Amniotic stem cell (primary cell): Measurements from ENCODE around the gene OSBPL5.

Source experiments
- DNase-seq: peaks from one replicate; lab custom pipeline; 2025; lab: John Stamatoyannopoulos, UW

Gene OSBPL5

DNA sequence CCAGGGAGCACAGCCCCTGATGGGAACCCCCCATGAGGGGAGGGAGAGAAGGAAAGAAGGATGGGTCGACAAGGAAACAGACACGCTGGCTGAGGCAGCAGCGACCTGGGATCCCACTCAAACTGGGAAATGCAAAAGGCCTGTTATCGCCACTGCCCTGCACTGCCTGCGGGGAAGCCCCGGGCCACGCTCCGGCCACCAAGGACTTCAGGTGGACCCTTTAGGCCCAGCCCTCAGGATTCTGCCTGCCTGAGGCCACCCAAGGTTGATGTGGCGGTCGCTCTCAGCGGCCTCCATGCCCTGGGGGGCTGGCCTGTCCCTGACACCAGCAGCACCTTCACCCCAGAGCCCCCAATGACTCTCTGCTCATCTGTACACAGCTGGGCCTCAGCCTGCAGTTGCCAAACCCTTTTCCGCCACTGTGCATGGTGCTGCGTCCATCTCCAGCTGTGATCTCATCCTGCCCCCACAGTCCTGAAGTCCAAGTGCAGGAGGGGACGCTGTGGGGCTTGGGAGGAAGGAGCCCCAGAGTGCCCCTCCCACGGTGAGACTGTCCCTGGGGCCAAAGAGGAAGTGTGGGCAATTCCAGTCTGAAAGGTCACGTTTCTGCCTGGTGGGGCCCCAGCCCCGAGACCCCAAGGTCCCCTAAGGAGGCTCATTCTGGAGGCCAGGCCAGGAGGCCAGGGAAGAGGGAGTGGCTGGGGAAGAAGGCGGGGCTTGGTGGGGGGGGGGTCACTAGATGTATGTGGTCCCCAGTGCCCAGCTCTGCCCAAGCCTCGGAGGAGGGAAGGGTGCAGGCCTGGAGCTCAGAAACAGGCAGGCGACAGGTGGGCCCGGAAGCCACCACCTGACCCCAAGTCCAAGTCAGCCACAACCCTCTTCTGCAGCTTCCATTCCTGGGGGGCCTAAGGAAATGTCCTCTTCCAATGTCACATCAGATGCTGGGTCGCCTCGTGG, 31.6 kb downstream of the OSBPL5 start:
- DNase-seq: no peak

DNA sequence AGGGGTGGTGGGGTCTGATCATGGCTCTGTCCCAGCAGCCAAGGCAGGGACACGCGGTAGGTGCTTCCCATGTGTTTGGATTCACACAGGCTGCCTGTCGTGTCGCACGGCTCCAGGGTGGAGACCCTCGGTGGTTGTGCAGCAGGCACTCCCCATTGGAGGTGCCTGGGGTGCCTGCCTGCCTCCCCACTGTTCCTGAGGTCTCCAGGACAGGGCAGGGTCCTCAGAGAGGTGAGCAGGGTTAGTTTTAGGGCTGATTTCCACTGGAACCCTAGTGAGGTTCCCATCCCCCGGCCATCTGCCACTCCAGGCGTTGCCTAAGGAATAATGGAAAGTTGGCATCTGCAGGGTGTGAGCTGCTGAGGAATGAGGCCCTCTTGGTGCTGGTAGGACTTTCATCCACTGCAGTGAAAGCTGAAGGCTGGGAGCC, 32.3 kb downstream of the OSBPL5 start:
- DNase-seq: no peak

DNA sequence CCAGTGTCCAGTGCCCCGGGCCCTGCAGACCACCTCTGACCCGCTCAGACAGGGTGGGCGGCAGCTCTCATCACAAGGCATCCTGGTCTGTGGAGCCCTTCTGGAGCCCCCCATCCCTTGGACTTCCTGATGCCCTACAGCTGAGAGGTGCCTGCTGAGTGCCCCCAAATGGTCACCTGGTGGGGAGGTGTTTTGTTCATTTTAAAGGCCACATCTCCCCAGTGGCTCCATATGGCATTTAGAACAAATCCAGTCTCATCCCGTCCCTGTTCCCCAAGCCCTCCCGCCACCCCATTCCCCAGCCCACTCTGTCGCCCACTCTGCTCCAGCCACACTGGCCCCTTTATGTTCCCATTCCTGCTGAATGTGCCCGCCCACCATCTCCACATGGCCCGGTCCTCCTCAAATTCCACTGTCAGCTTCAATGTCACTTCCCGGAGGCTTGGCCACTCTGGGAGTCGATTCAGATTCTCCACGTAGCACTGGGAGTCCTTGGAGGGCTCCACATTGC, 32.8 kb downstream of the OSBPL5 start:
- no peak for DNase-seq

DNA sequence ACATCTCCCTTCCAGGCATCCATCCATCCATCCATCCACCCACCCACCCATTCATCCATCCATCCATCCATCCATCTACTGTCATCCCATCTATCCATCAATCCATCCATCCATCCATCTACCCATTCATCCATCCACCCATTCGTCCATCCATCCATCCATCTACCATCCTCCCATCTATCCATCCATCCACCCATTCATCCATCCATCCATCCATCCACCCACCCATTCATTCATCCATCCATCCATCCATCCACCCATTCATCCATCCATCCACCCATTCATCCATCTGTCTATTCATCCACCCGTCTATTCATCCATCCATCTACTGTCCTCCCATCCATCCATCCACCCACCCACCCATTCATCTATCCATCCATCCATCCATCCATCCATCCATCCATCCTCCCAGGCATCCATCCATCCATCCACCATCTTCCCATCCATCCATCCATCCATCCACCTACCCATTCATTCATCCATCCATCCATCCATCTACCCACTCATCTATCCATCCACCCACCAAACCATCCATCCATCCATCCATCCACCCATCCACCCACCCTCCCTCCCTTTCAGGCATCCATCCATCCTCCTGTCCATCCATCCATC, 33.7 kb downstream of the OSBPL5 start:
- DNase-seq: no peak

DNA sequence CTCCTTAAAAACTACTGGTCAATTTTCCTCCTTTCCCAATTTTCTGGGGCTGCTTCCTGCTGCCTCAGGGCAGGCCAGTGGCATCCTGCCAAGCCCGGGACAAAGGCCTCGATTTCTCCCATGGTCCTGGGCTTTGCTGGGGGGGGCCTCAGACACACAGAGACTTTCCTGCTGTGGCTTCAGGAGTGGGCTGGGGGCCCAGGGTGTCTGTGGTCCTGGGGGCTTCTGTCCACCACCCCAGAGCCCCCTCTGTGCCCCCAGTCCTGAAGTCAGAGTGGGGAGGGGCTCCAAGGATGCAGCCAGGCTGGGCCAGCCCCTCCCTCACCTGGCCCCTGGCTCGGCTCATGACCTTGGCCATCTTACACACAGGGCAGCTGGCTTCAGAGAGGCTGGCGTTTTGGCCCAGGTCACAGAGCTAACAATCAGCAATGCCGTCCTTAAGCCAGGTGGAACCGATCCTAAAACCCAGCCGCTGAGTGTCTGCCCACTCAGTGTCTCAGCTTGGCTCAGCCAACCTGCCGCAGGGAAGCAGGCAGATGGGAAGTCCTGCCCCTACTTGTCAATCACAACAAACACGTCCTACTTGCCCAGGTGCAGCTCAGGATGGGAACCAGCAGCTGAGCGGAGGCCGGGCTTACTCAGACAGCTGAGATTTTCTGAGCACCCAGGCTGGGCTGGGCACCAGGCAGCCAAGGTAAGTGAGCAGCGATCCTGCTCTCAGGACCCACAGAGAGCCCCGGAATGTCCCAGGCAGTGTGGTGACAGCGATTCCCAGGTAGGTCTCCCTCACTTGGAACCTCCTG, 34.6 kb downstream of the OSBPL5 start:
- no peak for DNase-seq

DNA sequence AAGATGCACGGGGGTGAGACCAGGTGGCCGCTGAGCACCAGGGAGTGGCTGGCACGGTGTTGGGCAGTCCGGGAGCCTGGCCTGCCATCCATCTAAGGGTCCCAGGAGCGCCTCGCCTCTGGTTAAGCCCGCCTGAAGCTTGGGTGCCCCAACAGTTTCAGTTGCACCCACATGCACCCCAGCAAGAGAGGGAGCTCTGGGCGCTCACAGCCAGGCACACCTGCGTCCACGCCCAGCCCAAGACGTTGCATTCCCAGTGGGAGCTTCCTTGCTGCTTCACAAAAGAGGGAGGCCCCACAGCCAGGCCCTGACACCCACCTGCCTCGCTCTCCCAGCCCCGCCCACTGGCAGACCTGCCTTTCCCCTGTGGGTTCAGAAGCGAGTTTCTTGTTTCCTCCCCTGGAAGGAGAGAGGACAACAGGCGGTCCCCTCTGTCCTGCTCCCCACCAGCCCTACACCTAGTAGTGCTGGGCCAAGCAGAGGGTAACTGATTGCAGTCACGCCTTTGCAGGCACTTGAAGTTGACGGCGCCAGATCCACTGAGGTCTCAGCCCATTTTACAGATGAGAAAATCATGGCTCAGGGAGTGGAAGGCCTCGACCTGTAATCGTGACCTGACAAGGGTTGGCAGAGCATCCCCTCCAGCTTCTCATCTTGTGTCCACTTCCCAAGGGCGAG, 35.4 kb downstream of the OSBPL5 start:
- no peak for DNase-seq

DNA sequence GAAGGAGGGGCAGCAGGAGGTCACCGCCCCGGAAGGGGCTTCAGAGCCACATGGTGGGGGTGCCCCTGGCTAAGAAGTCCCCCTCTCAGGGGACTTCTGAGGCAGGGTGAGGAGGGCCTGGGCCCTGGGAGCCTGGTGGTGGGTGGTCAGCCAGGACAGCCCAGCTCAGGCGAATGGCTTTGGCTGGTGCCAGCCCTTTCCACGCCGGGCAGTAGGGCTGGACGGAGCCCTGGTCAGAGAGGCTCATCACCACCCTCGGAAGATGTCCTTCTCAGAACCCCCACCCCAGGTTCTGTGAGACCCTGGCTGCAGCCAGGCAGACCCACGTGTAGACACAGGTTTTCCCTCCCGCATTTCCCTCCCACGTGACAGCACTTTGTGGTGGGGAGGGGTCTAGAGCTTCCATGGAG, 35.9 kb downstream of the OSBPL5 start:
- DNase-seq: no peak

DNA sequence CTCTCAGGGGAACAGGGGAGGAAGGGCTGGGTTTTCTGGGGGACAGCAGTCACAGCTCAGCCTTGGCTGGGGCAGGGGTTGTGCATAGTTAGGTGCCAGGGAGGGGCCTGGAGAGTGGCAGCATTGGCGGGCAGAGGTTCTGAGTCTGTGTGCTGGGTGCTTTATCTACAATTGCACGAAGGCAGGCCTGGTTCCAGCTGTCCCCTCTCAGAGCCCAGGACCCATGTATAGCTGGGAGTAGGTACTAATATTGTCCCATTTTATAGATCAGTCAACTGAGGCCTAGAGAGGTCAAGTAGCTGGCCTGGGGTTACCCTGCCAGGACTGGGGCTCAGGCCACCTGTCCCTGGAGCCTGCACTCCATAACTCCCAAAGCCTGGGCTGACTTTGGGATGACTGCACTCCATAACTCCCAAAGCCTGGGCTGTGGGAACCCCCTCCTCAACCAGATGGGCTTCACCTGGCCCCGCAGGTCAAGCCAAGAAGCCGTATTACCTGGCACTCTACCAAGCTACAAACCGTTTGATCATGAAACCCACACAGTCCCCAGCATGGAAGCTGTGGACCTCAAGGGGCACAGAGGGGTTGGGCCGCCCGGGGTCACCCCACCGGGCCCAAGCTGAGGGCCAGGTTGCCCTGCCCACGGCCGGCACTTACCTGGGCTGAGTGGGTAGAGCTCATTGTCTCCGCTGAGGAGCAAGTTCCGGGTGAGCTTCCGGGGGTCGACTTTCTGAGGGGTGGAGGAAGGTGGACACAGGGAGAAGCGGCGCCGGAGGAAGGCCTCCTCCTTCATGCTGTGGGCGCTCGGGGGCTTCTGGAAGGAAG, 36.5 kb downstream of the OSBPL5 start:
- DNase-seq: no peak

DNA sequence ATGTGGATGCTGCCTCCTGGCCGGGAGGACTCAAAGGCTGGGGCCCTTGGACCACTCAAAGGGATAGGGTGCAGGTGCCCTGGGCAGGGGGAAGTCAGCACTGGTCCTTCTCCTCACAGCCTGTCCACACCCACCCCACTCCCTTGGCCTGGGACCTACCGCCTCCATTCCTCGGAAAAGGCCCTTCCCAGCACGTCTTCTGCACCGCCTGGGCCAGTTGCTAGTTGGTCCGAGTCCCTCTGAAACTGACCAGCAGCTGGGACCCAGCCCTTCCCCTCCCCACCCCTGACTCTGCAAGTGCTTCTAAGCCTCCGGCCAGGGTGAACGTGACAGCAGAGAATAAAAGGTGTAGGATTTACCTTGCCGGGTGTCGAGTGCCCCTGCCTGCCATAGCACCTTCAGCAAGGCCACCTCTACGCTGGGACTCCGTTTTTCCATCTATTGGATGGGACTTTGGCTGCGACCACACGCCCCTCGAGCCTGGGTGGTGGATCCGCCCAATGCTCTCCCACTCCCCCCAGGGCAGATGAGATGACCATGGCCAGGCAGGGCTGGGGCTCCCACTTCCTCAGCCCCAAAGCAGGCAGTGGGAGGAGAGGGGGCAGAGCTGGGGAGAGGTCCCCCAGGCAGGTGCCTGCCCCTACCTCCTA, 37.3 kb downstream of the OSBPL5 start:
- no peak for DNase-seq

DNA sequence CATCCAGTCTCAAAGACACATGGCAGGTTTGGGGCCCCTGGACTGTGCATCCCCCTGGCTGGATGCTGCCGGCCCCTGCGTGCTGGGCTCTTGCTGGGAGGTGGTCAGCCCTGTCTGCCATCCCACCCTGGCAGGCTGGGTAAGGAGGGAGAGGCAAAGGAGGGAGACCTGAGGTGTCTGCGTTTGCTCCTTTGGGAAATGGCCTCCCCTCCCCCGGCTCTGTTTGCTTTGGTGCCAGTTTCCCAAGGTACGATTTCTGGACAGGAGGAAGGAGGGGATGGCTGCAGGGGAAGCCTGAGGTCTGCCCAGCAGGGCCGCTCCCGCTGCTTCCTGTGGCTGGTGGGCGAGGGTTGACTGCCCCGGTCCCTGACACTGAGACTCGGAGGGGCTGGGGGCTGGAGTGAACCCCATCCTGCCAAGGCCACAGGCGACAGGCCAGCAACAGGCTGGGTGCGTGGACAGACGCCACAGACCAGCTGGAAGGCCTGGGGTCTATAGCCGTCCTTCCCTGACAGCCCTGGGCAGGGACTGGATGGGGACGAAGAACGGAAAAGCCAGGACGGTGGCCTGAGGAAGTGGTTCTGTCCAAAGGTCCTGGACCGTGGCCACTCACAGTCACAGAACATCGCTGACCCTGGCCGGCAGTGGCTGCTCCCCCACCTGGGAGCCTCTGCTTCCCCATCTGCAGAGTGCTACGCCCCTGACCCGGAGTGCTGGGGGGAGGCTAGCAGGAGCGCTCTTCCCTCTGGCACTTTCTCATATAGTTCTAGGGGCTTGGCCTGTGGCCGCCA, 38.0 kb downstream of the OSBPL5 start:
- DNase-seq: no peak

DNA sequence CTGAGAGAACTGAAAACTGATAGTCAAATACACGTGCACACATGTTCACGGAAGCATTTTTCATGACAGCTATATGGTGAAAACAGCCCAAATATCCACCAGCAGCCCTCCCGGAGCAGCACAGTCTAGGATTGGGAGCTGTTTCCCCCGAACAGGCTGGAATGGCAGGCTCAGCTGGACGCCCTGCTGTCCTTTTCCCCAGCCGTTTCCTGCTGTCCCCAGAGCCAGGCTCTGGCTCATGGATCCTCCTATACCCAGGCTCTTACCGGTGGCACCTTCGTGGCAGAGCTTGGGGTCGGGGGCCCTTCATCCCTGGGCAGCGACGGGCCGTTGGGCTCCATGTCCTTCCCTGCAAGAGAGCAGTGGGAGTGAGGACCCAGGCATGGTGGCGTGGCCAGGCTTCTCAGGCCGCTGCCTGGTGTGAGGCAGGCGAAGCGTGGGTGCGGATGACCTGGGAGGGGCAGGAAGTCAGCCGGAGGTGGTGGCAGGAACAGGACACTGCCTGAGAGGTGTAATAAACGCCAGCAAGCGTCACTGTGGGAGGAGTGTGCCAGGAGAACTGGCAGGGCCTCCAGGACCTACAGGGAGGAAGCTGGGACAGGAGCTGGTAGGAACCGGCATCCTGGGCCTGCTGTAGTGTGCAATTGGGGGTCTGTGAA, 38.8 kb downstream of the OSBPL5 start:
- DNase-seq: no peak

DNA sequence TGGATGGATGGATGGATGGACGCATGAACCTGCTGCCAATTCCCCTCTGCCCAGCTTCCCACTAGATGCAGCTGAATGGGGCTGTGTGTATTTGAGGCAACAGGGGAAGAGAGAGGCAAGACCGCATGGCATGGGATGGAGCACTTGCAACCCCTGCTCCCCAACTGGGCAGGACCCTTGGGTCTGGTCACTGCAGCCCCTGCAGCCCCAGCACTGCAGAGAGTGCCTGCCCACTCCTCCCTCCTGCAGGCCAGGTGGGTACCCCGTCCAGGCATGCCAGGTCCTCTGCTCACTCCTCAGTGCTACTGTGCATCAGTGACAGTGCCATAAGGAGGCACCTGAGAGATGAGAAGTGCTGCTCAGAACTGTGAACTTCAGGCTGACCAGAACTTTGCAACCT, 40.3 kb downstream of the OSBPL5 start:
- DNase-seq: no peak

DNA sequence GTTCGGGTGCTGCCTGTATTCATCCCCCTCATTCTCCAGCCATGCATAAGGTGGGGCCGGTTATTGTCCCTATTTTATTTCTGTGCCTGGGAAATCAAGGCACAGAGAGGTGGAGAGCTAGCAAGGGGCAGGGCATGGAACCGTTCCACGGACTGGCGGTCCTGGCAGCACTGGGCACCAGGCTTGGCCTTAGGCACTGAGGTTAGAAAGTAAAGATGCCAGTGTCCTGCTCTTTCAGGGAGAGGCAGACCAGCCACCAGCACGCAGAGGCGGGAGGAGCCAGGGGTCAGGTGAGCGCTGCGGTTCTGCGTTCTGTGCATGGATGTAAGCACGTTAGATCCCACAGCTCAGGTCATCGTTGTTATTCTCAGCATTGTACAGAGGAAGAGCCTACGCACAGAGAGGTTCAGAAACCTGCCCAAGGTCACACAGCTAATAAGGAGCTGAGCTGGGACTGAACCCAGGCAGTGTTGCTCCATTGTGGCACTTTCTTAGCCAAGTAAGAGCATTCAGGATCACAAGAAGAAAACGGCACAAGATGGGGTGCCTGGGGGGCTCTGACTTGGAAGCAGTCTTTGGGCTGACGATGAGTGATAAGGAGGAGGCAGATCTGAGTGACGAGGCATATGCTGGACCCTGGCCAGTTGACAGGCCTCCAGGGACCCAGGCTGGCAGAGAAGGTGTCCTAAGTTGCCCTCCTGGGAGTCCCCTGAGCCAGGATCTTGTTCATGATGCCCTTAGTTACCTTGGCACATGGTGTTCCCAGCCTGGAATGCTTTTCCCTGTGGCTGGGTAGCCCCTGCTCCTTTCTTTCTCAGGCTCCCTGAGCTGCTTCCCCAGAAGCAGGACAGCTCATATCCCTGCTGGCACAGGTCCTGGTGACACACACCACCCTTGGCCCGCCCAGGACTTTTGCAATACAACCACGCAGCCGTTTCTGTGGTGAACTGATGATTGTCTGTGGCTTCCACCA, 41.1 kb downstream of the OSBPL5 start:
- DNase-seq: peak; percentile 92

DNA sequence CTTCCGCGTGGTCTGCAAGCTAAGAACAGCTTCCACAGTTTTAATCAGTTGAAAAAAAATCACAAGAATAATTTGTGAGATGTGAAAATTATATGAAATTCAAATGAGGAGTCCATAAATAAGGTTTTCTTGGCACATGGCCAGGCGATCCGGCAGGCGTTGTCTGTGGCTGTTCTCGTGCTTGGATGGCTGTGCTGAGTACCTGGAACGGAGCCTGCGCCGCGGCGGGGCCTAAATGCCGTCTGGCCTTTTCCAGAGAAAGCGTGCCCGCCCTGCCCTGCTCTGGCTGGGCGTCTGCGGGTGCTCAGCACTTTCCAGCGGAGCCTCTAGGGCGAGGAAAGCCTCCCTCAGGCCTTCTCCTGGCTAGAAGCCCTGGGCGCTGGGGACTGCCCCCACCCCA, 41.8 kb downstream of the OSBPL5 start:
- DNase-seq: no peak

DNA sequence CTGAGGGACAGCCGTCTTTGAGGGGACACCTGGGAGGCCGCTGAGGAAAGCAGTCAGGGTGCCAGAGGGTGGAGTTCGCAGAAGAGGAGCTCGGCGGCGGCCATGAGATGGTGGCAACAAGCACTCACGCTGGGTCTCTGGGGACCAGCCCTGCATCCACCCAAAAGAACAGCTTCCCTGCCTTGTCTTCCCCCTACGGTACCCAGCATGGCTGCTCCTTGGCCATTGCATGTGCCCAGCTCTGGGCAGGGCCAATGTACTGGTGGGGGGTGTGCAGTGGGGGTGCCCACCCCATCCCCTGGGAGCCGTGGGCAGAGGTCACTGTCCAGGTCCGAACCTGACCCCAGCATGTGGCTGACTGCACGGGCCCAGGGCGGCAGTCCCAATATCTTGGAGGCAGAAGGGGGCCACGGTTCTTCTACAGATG, 42.3 kb downstream of the OSBPL5 start:
- no peak for DNase-seq

DNA sequence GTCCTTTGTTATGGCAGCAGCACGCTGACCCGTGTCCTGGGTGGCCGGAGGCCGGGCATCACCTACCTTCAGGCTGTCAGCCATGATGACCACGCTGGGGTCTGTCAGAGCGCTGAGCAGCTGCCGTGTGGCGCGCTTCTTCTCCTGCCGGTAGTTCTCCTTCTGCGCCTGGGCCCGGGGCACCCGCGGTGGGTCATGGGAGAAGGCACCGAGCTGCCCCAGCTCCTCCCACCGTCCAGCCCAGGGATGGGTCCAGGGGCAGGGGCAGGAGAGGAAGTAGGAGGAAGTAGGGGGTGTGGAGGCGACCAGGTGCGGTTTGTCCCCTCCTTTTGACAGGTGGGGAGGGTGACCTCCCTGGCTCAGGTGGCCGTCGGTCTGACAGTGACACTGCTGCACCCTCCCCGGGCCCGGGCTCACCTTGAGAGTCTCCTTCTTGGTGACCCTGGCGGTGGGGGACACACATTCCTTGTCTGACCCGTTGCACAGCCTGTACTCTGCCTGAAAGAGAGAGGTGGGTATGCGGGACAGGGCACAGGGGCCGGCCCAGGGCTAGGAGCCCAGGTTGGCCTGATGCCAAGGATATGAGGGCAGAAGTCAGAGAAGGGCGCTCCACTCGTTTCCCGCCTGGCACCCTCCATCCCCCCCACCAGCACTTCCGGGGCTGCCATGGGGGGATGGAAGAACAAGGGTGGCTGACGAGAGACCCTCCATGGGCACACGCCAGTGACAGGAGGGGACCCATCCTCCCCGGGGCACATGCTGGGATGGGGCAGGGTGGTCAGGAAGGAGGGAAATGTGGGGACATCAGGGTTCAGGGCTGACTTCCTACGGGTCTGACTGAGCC, 43.0 kb downstream of the OSBPL5 start:
- DNase-seq: no peak

DNA sequence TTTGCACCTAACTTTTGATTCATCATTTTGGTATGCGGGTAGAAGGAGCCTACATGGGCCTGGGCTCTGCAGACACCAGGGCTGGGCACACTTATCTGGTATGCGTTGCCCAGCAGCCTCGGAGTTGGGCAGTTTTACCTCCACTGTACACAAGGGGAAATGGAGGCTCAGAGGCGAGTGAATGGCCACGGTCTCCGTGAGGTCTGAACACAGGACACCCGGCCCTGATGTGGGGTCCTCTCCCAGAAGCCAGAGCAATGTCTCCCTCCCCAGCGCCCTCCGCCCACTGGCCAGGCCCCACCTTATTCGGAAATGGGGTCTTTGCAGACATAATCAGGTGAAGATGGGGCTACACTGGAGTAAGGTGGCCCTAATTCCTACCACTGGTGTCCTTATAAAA, 43.7 kb downstream of the OSBPL5 start:
- DNase-seq: no peak
